Nephron progenitor cell (in vitro differentiated cells): ENCODE measurements around the gene ADRB2.

ENCODE experiments used
- DNase-seq: peaks from one replicate; pipeline ENCODE4 v3.0.0; 2021
- H3K27ac Mint-ChIP-seq: 2 replicates; pipeline ENCODE4 v1.8.0; 2021; ENCODE audit warnings: mild to moderate bottlenecking, moderate library complexity, mixed read lengths
- H3K27me3 Mint-ChIP-seq: 2 replicates; pipeline ENCODE4 v1.8.0; 2021; ENCODE audit warnings: mild to moderate bottlenecking, low read depth, mixed read lengths; ENCODE audit not compliant: poor library complexity
- H3K36me3 Mint-ChIP-seq: 2 replicates; pipeline ENCODE4 v1.8.0; 2021; ENCODE audit warnings: low read depth, mixed read lengths
- H3K4me1 Mint-ChIP-seq: 2 replicates; pipeline ENCODE4 v1.8.0; 2021; ENCODE audit warnings: mixed read lengths
- H3K4me3 Mint-ChIP-seq: 2 replicates; pipeline ENCODE4 v1.8.0; 2021; ENCODE audit warnings: mild to moderate bottlenecking, moderate library complexity, mixed read lengths
- H3K9me3 Mint-ChIP-seq: 2 replicates; pipeline ENCODE4 v1.8.0; 2021; ENCODE audit warnings: mild to moderate bottlenecking, moderate library complexity, mixed read lengths
- CTCF ChIP-seq: fragments of 200-600 bp; sonication (generic); IDR thresholded peaks from 2 replicates; pipeline ENCODE4 v1.5.0; 2021; ENCODE audit warnings: antibody characterized with exemption

ADRB2 gene

GRCh38 chr5:148826053-148826738 is at the start of gene ADRB2:
Gene ADRB2, plus strand, starts transcription at chr5:148826611. Its CDS starts 221 bp downstream, at chr5:148826832.
- H3K27me3 Mint-ChIP-seq, result peaks cover 80% of the 10 kb centered on the region
- peak; percentile 91 for DNase-seq
- peak within 1 kb of the TSS; percentile 90 for H3K4me3 Mint-ChIP-seq
- H3K4me1 Mint-ChIP-seq, result peaks cover 9% of the 10 kb centered on the region
- no peaks in the 10 kb centered on the region for H3K36me3 Mint-ChIP-seq
- TF ChIP-seq CTCF, result no peak
- H3K9me3 Mint-ChIP-seq, result no peaks in the 10 kb centered on the region
- no peak within 1 kb of the TSS for H3K27ac Mint-ChIP-seq

GRCh38 chr5:148776780-148777179 is 49.6 kb upstream of the ADRB2 start:
- H3K27ac Mint-ChIP-seq, result no peak overlapping the region
- DNase-seq, result no peak
- no peaks in the 10 kb centered on the region for H3K4me1 Mint-ChIP-seq
- no peak overlapping the region for H3K4me3 Mint-ChIP-seq
- TF ChIP-seq CTCF, result no peak
- no peaks in the 10 kb centered on the region for H3K36me3 Mint-ChIP-seq
- peaks cover 12% of the 10 kb centered on the region for H3K27me3 Mint-ChIP-seq
- H3K9me3 Mint-ChIP-seq, result no peaks in the 10 kb centered on the region

- Mint-ChIP-seq H3K27ac (no peak overlapping the region), H3K4me3 (no peak overlapping the region), H3K36me3 (no peaks in the 10 kb centered on the region), H3K9me3 (no peaks in the 10 kb centered on the region), H3K4me1 (no peaks in the 10 kb centered on the region), H3K27me3 (peaks cover 9% of the 10 kb centered on the region)
- no peak for TF ChIP-seq CTCF
- no peak for DNase-seq
These were observed 47.5 kb upstream of the ADRB2 start for GRCh38 chr5:148778882-148779281.

- TF ChIP-seq CTCF, result no peak
- Mint-ChIP-seq H3K9me3 (no peaks in the 10 kb centered on the region), H3K36me3 (no peaks in the 10 kb centered on the region), H3K4me1 (no peaks in the 10 kb centered on the region), H3K27me3 (peaks cover 9% of the 10 kb centered on the region), H3K27ac (no peak overlapping the region), H3K4me3 (no peak overlapping the region)
- no peak for DNase-seq
These were observed 45.7 kb upstream of the ADRB2 start for GRCh38 chr5:148780711-148781110.

- no peak overlapping the region for H3K27ac Mint-ChIP-seq
- no peak for TF ChIP-seq CTCF
- H3K9me3 Mint-ChIP-seq, result no peaks in the 10 kb centered on the region
- peaks cover 9% of the 10 kb centered on the region for H3K27me3 Mint-ChIP-seq
- no peaks in the 10 kb centered on the region for H3K36me3 Mint-ChIP-seq
- DNase-seq, result no peak
- no peaks in the 10 kb centered on the region for H3K4me1 Mint-ChIP-seq
- no peak overlapping the region for H3K4me3 Mint-ChIP-seq
These were observed 44.6 kb upstream of the ADRB2 start for GRCh38 chr5:148781766-148782165.

GRCh38 chr5:148785223-148785622 is 41.2 kb upstream of the ADRB2 start:
- Mint-ChIP-seq H3K27ac (no peak overlapping the region), H3K36me3 (no peaks in the 10 kb centered on the region), H3K27me3 (peaks cover 18% of the 10 kb centered on the region), H3K4me3 (no peak overlapping the region), H3K4me1 (no peaks in the 10 kb centered on the region), H3K9me3 (no peaks in the 10 kb centered on the region)
- no peak for DNase-seq
- no peak for TF ChIP-seq CTCF
